GM21515 (cell line): ENCODE results near the gene GPX7.
"Not testable (repeated sequence)": the region's sequence is repeated elsewhere in the genome, so short reads cannot be mapped to it uniquely, and the experiment has no call there.

Experiments
- ATAC-seq: cut with Tn5 transposase; IDR thresholded peaks from one replicate; pipeline ENCODE4 v1.9.1; 2021; ENCODE audit not compliant: unreplicated experiment

GPX7 gene

DNA sequence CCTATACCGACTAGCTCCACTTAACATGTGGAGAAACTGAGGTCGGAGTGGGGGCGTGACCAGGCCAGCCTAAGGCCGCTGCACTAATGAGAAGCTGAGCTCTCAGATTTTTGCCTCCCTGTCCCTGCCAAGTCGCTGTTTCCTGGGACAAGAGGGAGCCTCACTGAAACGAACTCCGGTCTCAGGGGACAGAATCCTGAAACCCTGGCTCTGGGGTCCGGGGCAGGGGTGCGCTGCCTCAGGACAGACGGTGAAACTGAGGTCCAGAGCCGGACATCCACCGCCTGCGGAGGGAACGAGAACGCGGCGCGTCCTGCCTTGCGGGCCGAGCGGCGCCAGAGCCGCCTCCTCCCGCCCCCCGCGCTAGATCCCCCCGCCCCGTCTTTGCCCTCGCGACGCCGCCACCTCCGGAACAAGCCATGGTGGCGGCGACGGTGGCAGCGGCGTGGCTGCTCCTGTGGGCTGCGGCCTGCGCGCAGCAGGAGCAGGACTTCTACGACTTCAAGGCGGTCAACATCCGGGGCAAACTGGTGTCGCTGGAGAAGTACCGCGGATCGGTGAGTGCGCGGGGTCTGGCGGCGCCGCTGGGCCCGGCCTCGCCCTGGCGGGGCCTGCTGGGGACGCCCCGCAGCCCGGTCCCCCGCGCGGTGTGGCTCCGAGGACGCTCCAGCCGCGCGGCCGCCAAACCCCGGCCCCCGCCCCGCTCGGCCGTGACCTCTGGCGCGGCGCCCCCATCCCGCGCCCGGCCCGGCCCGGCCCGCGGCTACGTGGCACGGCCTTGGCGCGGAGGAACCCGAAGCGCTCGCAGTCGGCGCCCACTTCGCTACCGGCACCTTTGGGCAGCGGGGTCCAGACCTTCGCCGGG, at the start of gene GPX7:
Gene GPX7, plus strand, starts transcription at position 381 of the 865 bp plus-strand sequence. Its CDS starts 39 bp downstream, at position 420.
- no peak for ATAC-seq

- ATAC-seq = peak; percentile 47
Observed at GRCh38 chr1:52552505-52553361, 49.4 kb upstream of the GPX7 start, which contains the start of gene TUT4. Gene TUT4, minus strand, starts transcription at chr1:52553092. Its CDS starts 26,812 bp downstream, at chr1:52526280.

- peak; percentile 56 for ATAC-seq
Observed at GRCh38 chr1:52553362-52554266, 48.6 kb upstream of the GPX7 start.

DNA sequence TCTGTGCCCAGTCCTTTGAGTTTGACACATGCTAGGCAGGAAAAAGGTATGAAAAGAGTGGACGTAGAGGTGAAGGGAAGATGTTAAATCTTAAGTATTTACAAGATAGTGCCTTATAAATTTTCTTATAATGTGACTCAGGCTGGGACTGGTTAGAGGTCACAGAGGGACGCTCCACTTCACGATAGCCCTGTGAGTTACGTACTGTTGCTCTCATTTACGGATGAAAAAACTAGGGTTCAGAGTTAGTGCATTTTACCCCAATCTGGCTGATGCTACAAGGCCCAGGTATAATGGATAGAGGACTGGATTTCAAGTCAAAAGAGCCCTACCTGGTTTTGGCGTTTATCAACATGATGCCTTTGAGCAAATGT, 47.9 kb upstream of the GPX7 start:
- ATAC-seq = no peak

GRCh38 chr1:52554756-52555155, 47.4 kb upstream of the GPX7 start:
- ATAC-seq = no peak

- ATAC-seq = no peak
Observed at GRCh38 chr1:52556641-52557360, 45.4 kb upstream of the GPX7 start.

DNA sequence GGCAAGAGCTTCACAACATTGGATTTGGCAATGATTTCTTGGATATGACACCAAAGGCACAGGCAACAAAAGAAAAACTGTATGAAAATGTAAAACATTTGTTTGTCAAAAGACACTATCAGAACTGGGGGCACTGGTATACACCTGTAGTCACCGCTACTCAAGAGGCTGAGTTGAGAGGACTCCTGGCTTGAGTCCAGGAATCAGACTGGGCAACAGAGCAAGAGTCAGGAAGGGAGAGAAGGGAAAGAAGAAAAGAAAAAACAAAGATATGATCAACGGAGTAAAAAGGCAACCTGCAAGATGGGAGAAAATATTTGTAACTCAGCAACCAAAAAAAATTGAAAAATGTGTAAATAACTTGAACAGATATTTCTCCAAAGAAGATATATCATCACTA, 43.2 kb upstream of the GPX7 start:
- ATAC-seq = no peak

- no peak for ATAC-seq
Observed at GRCh38 chr1:52559875-52560274, 42.3 kb upstream of the GPX7 start.

- no peak for ATAC-seq
Observed at GRCh38 chr1:52562766-52563165, 39.4 kb upstream of the GPX7 start.

GRCh38 chr1:52567943-52568342, 34.2 kb upstream of the GPX7 start:
- ATAC-seq = no peak

- ATAC-seq = no peak
Observed at GRCh38 chr1:52569449-52570210, 32.5 kb upstream of the GPX7 start.

GRCh38 chr1:52571783-52572182, 30.4 kb upstream of the GPX7 start:
- ATAC-seq = no peak

- no peak for ATAC-seq
Observed at GRCh38 chr1:52572387-52572786, 29.8 kb upstream of the GPX7 start.

DNA sequence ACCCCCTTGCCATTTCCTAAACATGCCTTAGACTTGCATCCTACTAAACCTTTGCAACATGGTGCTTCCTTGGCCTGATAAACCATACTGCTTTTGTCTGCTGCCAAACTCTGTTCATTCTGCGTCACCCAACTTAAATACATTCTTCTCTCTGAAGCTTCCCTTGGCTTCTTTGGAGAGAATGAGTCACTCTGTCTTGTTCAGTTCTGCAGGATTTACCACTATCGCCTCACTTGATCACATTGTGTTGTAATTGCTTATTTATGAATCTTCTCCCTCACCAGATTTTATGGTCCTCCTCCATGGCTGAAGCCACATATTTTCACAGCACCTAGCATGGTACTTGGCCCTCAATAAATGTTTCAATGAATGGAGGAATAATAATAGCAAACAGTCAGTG, 27.6 kb upstream of the GPX7 start:
- no peak for ATAC-seq

GRCh38 chr1:52576074-52576473, 26.1 kb upstream of the GPX7 start:
- ATAC-seq = no peak

DNA sequence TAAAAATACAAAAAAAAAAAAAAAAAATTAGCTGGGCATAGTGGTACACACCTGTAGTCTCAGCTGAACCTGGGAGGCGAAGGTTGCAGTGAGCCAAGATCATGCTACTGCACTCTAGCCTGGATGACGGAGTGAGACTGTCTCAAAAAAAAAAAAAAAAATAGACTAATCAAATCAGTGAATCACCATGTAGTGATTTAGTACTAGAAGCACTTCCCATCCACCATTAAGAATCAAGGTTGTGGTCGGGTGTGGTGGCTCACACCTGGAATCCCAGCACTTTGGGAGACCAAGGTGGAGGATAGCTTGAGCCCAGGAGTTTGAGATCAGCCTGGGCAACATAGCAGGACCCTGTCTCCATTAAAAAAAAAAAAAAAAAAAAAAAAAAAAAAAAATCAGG, 24.1 kb upstream of the GPX7 start:
- not testable (repeated sequence) for ATAC-seq

DNA sequence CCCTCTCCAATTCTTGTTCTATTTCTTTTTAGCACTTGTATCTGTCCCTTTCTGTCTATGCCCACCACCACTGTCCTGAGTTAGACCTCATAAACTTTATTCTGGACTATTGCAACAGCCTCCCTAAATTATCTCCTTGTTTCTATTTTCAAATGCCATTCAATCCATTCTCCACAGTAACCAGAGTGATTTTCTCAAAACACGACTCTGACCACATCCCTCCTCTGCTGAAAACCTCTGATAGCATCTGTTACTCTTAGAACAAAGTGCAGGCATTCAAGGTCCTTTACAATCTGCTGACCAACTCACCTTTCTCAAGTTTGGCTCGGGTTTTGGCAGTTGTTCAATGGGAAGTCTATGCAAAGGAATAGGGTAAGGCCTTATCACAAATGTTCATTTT, 22.8 kb upstream of the GPX7 start:
- ATAC-seq = no peak

- no peak for ATAC-seq
Observed at GRCh38 chr1:52580283-52580682, 21.9 kb upstream of the GPX7 start.

DNA sequence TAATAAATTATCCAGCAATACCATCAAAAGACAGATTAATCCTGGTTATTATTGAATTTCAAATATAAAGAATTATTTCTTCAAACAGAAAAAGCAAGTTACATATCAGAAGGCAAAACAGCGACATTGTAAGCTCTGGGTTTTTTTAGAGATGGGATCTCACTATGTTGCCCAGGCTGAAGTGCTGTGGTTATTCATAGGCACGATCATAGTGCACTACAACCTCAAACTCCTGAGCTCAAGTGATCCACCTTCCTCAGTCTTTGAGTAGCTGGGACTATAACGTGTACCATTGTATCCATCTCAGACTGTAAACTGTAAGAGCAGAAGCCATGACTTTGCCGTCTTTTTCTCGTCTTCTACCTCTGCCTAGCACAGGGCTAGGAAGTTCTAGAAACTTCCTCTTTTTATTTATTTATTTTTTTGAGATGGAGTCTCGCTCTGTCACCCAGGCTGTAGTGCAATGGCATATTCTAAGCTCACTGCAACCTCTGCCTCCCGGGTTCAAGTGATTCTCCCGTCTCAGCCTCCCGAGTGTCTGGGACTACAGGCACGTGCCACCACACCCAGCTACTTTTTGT, 20.0 kb upstream of the GPX7 start:
- no peak for ATAC-seq
